Esophagus (tissue), 2 donors: ENCODE results near the gene CTAG1B. TPM values are rescaled to one million over a fixed set of nuclear protein-coding genes. Genes with fewer than 3 reads are reported as not detected.
"Not testable (repeated sequence)": the region's sequence is repeated elsewhere in the genome, so short reads cannot be mapped to it uniquely, and the experiment has no call there.

ENCODE experiments used
- H3K27ac ChIP-seq, 2 donors: one replicate each; pipeline ENCODE4 v1.5.1; 2013; ENCODE audit warnings: low read depth in 2 of 2, mild to moderate bottlenecking in 2 of 2, inconsistent platforms in 1 of 2, low read length in 1 of 2, moderate library complexity in 1 of 2
- H3K27me3 ChIP-seq, 2 donors: one replicate each; pipeline ENCODE4 v1.6.1; 2013; ENCODE audit warnings: low read length in 2 of 2, control low read depth in 1 of 2, mild to moderate bottlenecking in 1 of 2; ENCODE audit not compliant: insufficient read depth in 2 of 2, control insufficient read depth in 1 of 2
- H3K36me3 ChIP-seq, 2 donors: one replicate each; pipeline ENCODE4 v1.6.1; 2013; ENCODE audit warnings: low read length in 1 of 2; ENCODE audit not compliant: control insufficient read depth in 2 of 2, insufficient read depth in 2 of 2
- H3K4me1 ChIP-seq, 2 donors: one replicate each; pipeline ENCODE4 v1.6.1; 2013; ENCODE audit warnings: low read length in 1 of 2; ENCODE audit not compliant: control insufficient read depth in 2 of 2, insufficient read depth in 2 of 2
- H3K4me3 ChIP-seq, 2 donors: one replicate each; pipeline ENCODE4 v1.5.1; 2013; ENCODE audit warnings: low read length in 2 of 2, mild to moderate bottlenecking in 2 of 2, low read depth in 1 of 2, moderate library complexity in 1 of 2
- H3K9me3 ChIP-seq, 2 donors: one replicate each; pipeline ENCODE4 v1.6.1; 2013; ENCODE audit warnings: mild to moderate bottlenecking in 2 of 2, low read depth in 1 of 2, low read length in 1 of 2, moderate library complexity in 1 of 2; ENCODE audit not compliant: control insufficient read depth in 2 of 2, insufficient read depth in 1 of 2
- WGBS, 2 donors: extraction: QIAGEN DNeasy Blood & Tissue Kit; methylation state at CpG; one replicate each; pipeline ENCODE4 v1.1.7; 2013; 5-methylcytosine and 5-hydroxymethylcytosine counted together
- polyA plus RNA-seq, 2 donors: library from polyadenylated mRNA; stranded (reverse); fragments of 200-250 nt; gene quantifications; one replicate each; pipeline ENCODE4 v1.2.3, GENCODE V29; 2013
- donor health status: healthy with polysubstance abuse.
- donor health status: Bipolar disorder and iron deficiency.

CTAG1B gene
- polyA plus RNA-seq, 2 donors, result 0.04 TPM; not detected in 1

GRCh38 chrX:154595559-154596249, 23.4 kb downstream of the CTAG1B start:
- Histone ChIP-seq H3K4me3 (no peak overlapping the region), H3K27me3 (no peaks in the 10 kb centered on the region), H3K27ac (no peak overlapping the region), H3K4me1 (peaks cover 0 to 2% of the 10 kb centered on the region in 2 donors), H3K36me3 (no peaks in the 10 kb centered on the region), H3K9me3 (peaks cover 0 to 6% of the 10 kb centered on the region in 2 donors)
- 33 to 56% methylated on average over 2 of the region's 2 CpGs for WGBS, 2 donors

DNA sequence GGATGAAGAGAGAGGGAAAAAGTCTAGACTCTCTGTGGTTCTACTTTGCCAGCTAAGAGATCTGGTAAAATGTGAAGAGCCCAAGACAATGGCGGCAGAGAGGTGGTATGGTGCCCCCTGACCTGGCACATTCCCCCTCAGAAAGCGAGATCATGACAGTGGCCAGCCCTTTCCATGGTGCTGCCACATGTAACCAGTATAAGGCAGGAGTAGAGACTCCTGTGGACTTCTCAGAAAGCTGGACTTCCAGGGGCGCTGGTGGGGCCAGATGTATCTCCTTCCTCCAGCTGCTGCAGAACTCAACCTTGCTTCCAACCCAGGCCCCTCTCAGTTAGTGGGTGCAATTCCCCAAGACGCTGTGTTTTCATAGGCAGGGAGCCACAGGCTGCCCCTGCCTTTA, 24.6 kb downstream of the CTAG1B start:
- Histone ChIP-seq H3K36me3 (no peaks in the 10 kb centered on the region), H3K4me3 (no peak overlapping the region), H3K27me3 (no peaks in the 10 kb centered on the region), H3K4me1 (peaks cover 0 to under 1% of the 10 kb centered on the region in 2 donors), H3K9me3 (peaks cover 0 to 3% of the 10 kb centered on the region in 2 donors), H3K27ac (no peak overlapping the region)
- WGBS, 2 donors, result 66 to 93% methylated on average over 4 of the region's 4 CpGs

DNA sequence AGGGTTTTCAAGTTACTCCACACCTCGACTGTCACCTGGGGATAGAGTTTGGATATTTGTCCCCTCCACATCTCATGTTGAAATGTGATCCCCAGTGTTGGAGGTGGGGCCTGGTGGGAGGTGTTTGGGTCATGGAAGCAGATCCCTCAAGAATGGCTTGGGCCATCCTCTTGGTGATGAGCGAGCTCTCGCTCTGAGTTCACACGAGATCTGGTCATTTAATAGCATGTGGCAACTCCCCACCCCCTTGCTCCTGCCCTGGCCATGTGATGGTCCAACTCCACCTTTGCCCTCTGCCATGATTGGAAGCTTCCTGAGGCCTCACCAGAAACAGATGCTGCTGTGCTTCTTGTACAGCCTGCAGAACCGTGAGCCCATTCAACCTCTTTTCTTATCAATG, 25.9 kb downstream of the CTAG1B start:
- 81 to 94% methylated on average over 5 of the region's 5 CpGs for WGBS, 2 donors
- Histone ChIP-seq H3K9me3 (no peaks in the 10 kb centered on the region), H3K27me3 (no peaks in the 10 kb centered on the region), H3K27ac (no peak overlapping the region), H3K4me3 (no peak overlapping the region), H3K4me1 (no peaks in the 10 kb centered on the region), H3K36me3 (no peaks in the 10 kb centered on the region)

- no peaks in the 10 kb centered on the region for H3K36me3 ChIP-seq
- no peaks in the 10 kb centered on the region for H3K9me3 ChIP-seq
- H3K27me3 ChIP-seq, result no peaks in the 10 kb centered on the region
- H3K27ac ChIP-seq, result no peak overlapping the region
- no peak overlapping the region for H3K4me3 ChIP-seq
- H3K4me1 ChIP-seq, result no peaks in the 10 kb centered on the region
- WGBS, 2 donors, result 87 to 92% methylated on average over 5 of the region's 5 CpGs
Observed at GRCh38 chrX:154592505-154592904, 26.6 kb downstream of the CTAG1B start.

DNA sequence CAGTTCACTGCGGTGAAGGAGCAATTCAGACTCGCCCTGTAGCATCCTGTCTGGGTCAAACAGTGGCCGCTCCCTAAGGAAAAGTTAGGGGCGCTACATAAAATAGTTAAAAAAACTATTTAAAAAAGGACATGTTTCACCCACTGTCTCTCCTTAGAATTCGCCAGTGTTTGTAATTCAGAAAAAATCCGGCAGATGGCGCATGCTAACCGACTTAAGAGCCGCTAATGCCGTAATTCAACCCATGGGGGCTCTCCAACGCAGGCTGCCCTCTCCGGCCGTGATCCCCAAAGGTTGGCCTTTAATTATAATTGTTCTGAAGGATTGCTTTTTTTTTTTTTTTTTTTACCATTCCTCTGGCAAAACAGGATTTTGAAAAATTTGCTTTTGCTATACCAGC, 28.7 kb downstream of the CTAG1B start:
- H3K36me3 ChIP-seq, H3K4me1 ChIP-seq, H3K9me3 ChIP-seq, H3K4me3 ChIP-seq, H3K27me3 ChIP-seq, H3K27ac ChIP-seq: not testable (repeated sequence)
- 62% methylated on average over 4 of the region's 13 CpGs; no CpG with 5 or more reads in 1 of the 2 donors for WGBS, 2 donors

GRCh38 chrX:154584585-154585183, 34.4 kb downstream of the CTAG1B start, which contains the start of gene CTAG1A:
Gene CTAG1A (plus strand): TSS chrX:154585133. CDS start chrX:154585207, 74 bp downstream.
- H3K4me1 ChIP-seq, H3K27ac ChIP-seq, H3K36me3 ChIP-seq, H3K27me3 ChIP-seq, H3K4me3 ChIP-seq, H3K9me3 ChIP-seq: not testable (repeated sequence)
- WGBS, 2 donors, result no CpG with 5 or more reads among the region's 39 CpGs

GRCh38 chrX:154582994-154583393, 36.1 kb downstream of the CTAG1B start:
- WGBS, 2 donors, result no CpG with 5 or more reads among the region's 8 CpGs
- H3K4me3 ChIP-seq, H3K27ac ChIP-seq, H3K4me1 ChIP-seq, H3K36me3 ChIP-seq, H3K9me3 ChIP-seq, H3K27me3 ChIP-seq: not testable (repeated sequence)

GRCh38 chrX:154575076-154575475, 44.0 kb downstream of the CTAG1B start:
- H3K9me3 ChIP-seq, result not testable (repeated sequence)
- WGBS, 2 donors, result no CpG with 5 or more reads among the region's 5 CpGs

GRCh38 chrX:154573061-154573460, 46.0 kb downstream of the CTAG1B start:
- H3K27me3 ChIP-seq, H3K4me1 ChIP-seq, H3K9me3 ChIP-seq, H3K4me3 ChIP-seq, H3K27ac ChIP-seq, H3K36me3 ChIP-seq: not testable (repeated sequence)
- WGBS, 2 donors, result no CpG with 5 or more reads among the region's 10 CpGs

More at GRCh38 chrX:154575076-154575475, 44.0 kb downstream of the CTAG1B start:
- not testable (repeated sequence) for H3K27me3 ChIP-seq, H3K27ac ChIP-seq, H3K4me3 ChIP-seq, H3K4me1 ChIP-seq, H3K36me3 ChIP-seq

GRCh38 chrX:154570361-154570760, 48.7 kb downstream of the CTAG1B start:
- H3K27ac ChIP-seq, H3K27me3 ChIP-seq, H3K9me3 ChIP-seq, H3K4me1 ChIP-seq, H3K36me3 ChIP-seq, H3K4me3 ChIP-seq: not testable (repeated sequence)
- WGBS, 2 donors, result no CpG with 5 or more reads among the region's 11 CpGs
